HepG2 (cell line): ENCODE data around the gene OR8A1. TPM values are rescaled to one million over a fixed set of nuclear protein-coding genes. Genes with fewer than 3 reads are reported as not detected.

ENCODE experiments used
- ATAC-seq: fragments of 200-7000 bp; cut with Tn5 transposase; 3 replicates; pipeline ENCODE4 v1.9.1; 2020; ENCODE audit warnings: mild to moderate bottlenecking, moderate library complexity
- BruUV-seq: library from RNA; stranded (reverse); fragments of 400-500 nt; replicated peaks from 2 replicates; lab custom pipeline; 2021; lab: Mats Ljungman, UMichigan
- CTCF ChIA-PET: fragments of 300-600 bp; formaldehyde crosslinking; extraction: SDS; loops from one replicate; lab custom pipeline; 2021; ENCODE audit warnings: low total read pairs, inconsistent platforms, low intra/inter-chr PET ratio; lab: Yijun Ruan, JAX
- POLR2A ChIA-PET: fragments of 350-600 bp; sonication (Branson Sonifier 250); formaldehyde crosslinking; loops from one replicate; lab custom pipeline; 2020; ENCODE audit warnings: antibody characterized with exemption, inconsistent platforms; lab: Yijun Ruan, JAX
- DNase-seq: peaks from one replicate; pipeline ENCODE4 v3.0.0-alpha.2; 2015; ENCODE audit warnings: low spot score
- FAIRE-seq: peaks from 3 replicates; lab custom pipeline; 2011; peaks lifted over from hg19 to GRCh38; lab: Jason Lieb, UNC
- H2AFZ ChIP-seq: one replicate; pipeline ENCODE4 v1.6.1; 2011; ENCODE audit warnings: low read length, inconsistent platforms
- H3K27ac ChIP-seq: fragments of 300-600 bp; 3 replicates; pipeline ENCODE4 v1.8.0; 2011; ENCODE audit warnings: mixed run types, mild to moderate bottlenecking, mixed read lengths, low read length, inconsistent platforms; ENCODE audit not compliant: insufficient read depth; ENCODE audit errors: extremely low read length
- H3K27me3 ChIP-seq, 2 experiments: fragments of 200-600 bp in 1 of 2; 2 replicates in 1 of 2; 3 replicates in 1 of 2; pipeline versions ENCODE4 v1.6.0 to v1.8.0; 2011; ENCODE audit warnings: low read length in 2 of 2, mild to moderate bottlenecking in 2 of 2, moderate library complexity in 2 of 2, inconsistent platforms in 1 of 2; ENCODE audit not compliant: insufficient read depth in 2 of 2, control insufficient read depth in 1 of 2
- H3K36me3 ChIP-seq, 2 experiments: fragments of 200-600 bp in 1 of 2; replicated peaks in 1 of 2; 2 replicates in 1 of 2; 3 replicates in 1 of 2; pipeline versions ENCODE4 v1.5.1 to v1.8.0; 2011; ENCODE audit warnings: low read length in 2 of 2, inconsistent platforms in 1 of 2; ENCODE audit not compliant: insufficient read depth in 2 of 2, control insufficient read depth in 1 of 2
- H3K4me1 ChIP-seq: 2 replicates; pipeline ENCODE4 v1.5.1; 2012; ENCODE audit warnings: low read length, inconsistent platforms; ENCODE audit not compliant: insufficient read depth
- H3K4me2 ChIP-seq: 2 replicates; pipeline ENCODE4 v1.6.0; 2011; ENCODE audit warnings: low read depth, low read length, inconsistent platforms
- H3K4me3 ChIP-seq, 3 experiments: fragments of 200-600 bp in 1 of 3; sonication (generic), shearing (Covaris generic) in 1 of 3; replicated peaks in 1 of 3; 2 replicates each; pipeline ENCODE4 v1.5.1; 2011 to 2016; ENCODE audit warnings: low read length in 3 of 3, inconsistent platforms in 2 of 3, low read depth in 2 of 3, mild to moderate bottlenecking in 2 of 3, control low read depth in 1 of 3, mixed read lengths in 1 of 3; ENCODE audit not compliant: insufficient read depth in 1 of 3
- H3K79me2 ChIP-seq: one replicate; pipeline ENCODE4 v1.6.1; 2011; ENCODE audit warnings: low read length, inconsistent platforms; ENCODE audit not compliant: insufficient read depth
- H3K9ac ChIP-seq: 2 replicates; pipeline ENCODE4 v1.6.0; 2011; ENCODE audit warnings: mild to moderate bottlenecking, low read depth, low read length, inconsistent platforms; ENCODE audit not compliant: insufficient read depth
- H3K9me3 ChIP-seq: 2 replicates; pipeline ENCODE4 v1.5.1; 2012; ENCODE audit warnings: mild to moderate bottlenecking, low read length
- H4K20me1 ChIP-seq: 2 replicates; pipeline ENCODE4 v1.6.0; 2011; ENCODE audit warnings: inconsistent platforms, mild to moderate bottlenecking, low read length, moderate library complexity; ENCODE audit not compliant: insufficient read depth
- AKAP8 ChIP-seq: sonication (generic); formaldehyde crosslinking; IDR thresholded peaks from 2 replicates; pipeline ENCODE4 v1.5.1; 2020; ENCODE audit warnings: mild to moderate bottlenecking, missing genetic modification reagents
- KAT8 ChIP-seq: IDR thresholded peaks from 2 replicates; pipeline ENCODE4 v1.6.1; 2016; ENCODE audit warnings: missing genetic modification reagents, missing compliant biosample characterization
- KLF15 ChIP-seq: sonication (generic); formaldehyde crosslinking; IDR thresholded peaks from 2 replicates; pipeline ENCODE4 v1.8.1; 2023; ENCODE audit warnings: borderline replicate concordance, mild to moderate bottlenecking, inconsistent platforms, missing genetic modification reagents, mixed read lengths
- PTBP1 ChIP-seq: fragments of 200-400 bp; formaldehyde crosslinking; IDR thresholded peaks from 2 replicates; pipeline ENCODE4 v1.6.1; 2018; ENCODE audit warnings: low read length, low read depth; ENCODE audit not compliant: poor library complexity, severe bottlenecking
- SIN3A ChIP-seq: IDR thresholded peaks from 2 replicates; pipeline ENCODE4 v1.6.1; 2011; ENCODE audit warnings: low read depth, mild to moderate bottlenecking, control low read depth, low read length, borderline replicate concordance
- SOX13 ChIP-seq, 3 experiments: fragments of 450-650 bp in 1 of 3; sonication (generic) in 1 of 3; formaldehyde crosslinking in 1 of 3; IDR thresholded peaks in 2 of 3; conservative IDR thresholded peaks in 1 of 3; 2 replicates each; pipeline versions ENCODE4 v1.5.0 to v1.6.1; 2016 to 2020; ENCODE audit warnings: antibody characterized with exemption in 1 of 3, mild to moderate bottlenecking in 1 of 3, missing compliant biosample characterization in 1 of 3, missing genetic modification reagents in 1 of 3, moderate library complexity in 1 of 3
- WIZ ChIP-seq: sonication (generic); formaldehyde crosslinking; IDR thresholded peaks from 2 replicates; pipeline ENCODE4 v1.5.1; 2020; ENCODE audit warnings: mild to moderate bottlenecking, missing genetic modification reagents
- ZMYM3 ChIP-seq: sonication (generic); formaldehyde crosslinking; IDR thresholded peaks from 2 replicates; pipeline ENCODE4 v1.5.1; 2020; ENCODE audit warnings: mild to moderate bottlenecking, missing genetic modification reagents
- ZNF354B ChIP-seq: sonication (generic); formaldehyde crosslinking; IDR thresholded peaks from 2 replicates; pipeline ENCODE4 v1.8.0; 2022; ENCODE audit warnings: mild to moderate bottlenecking, missing genetic modification reagents
- ZNF530 ChIP-seq: sonication (generic); formaldehyde crosslinking; IDR thresholded peaks from 2 replicates; pipeline ENCODE4 v1.5.0; 2020; ENCODE audit warnings: low read depth, mild to moderate bottlenecking, missing genetic modification reagents
- ZNF619 ChIP-seq: sonication (generic); formaldehyde crosslinking; IDR thresholded peaks from 2 replicates; pipeline ENCODE4 v1.4.0; 2020; ENCODE audit warnings: mild to moderate bottlenecking, missing genetic modification reagents
- ZNF670 ChIP-seq: sonication (generic); formaldehyde crosslinking; IDR thresholded peaks from 2 replicates; pipeline ENCODE4 v1.8.0; 2022; ENCODE audit warnings: mild to moderate bottlenecking, missing genetic modification reagents, borderline replicate concordance
- WGBS: methylation state at CpG from one replicate; pipeline ENCODE4 v1.1.6; 2017; ENCODE audit warnings: low lambda C conversion rate; 5-methylcytosine and 5-hydroxymethylcytosine counted together
- in situ Hi-C: cut with HindIII; loops from 2 replicates; pipeline ENCODE4 v1.10.0; 2017; ENCODE audit warnings: low pct_unique_long_range_greater_than_20kb; ENCODE audit not compliant: extremely low pct_ligation_motif_present
- intact Hi-C: fragments of 100-400 bp; cut with micrococcal nuclease; formaldehyde crosslinking; loops from one replicate; pipeline ENCODE4 v1.10.0; 2022; ENCODE audit not compliant: unreplicated experiment
- polyA plus RNA-seq, 8 experiments: library from polyadenylated mRNA; depleted of rRNA in 3 of 8; stranded (reverse) in 7 of 8; unstranded in 1 of 8; fragments of >200 nt; fragmentation: Illumina TruSeq in 4 of 8; extraction: Trizol in 4 of 8; gene quantifications; 2 replicates each; pipeline versions ENCODE4 v1.2.1 to v1.2.3, GENCODE V29; 2011 to 2016; ENCODE audit warnings: low read depth in 4 of 8, missing spikeins in 1 of 8, mixed read lengths in 1 of 8; ENCODE audit not compliant: insufficient read depth in 1 of 8
- total RNA-seq, 5 experiments: library from RNA; depleted of rRNA; stranded (reverse); fragments of >200 nt; fragmentation: Illumina TruSeq; extraction: Trizol; gene quantifications; 2 replicates each; pipeline ENCODE4 v1.2.3, GENCODE V29; 2016; ENCODE audit warnings: low read depth in 1 of 5
- TF ChIP-seq, protein P1 (sequence below): sonication (generic); formaldehyde crosslinking; IDR thresholded peaks from one replicate; pipeline ENCODE4 v1.5.1; 2020; ENCODE audit warnings: mild to moderate bottlenecking, missing genetic modification reagents; ENCODE audit errors: not compliant biosample characterization
- TF ChIP-seq, protein P2 (sequence below): sonication (generic); formaldehyde crosslinking; IDR thresholded peaks from 2 replicates; pipeline ENCODE4 v1.9.0; 2022; ENCODE audit warnings: low read depth, missing genetic modification reagents

OR8A1 gene
- total and polyA plus RNA-seq, 2 of the 13 experiments (the other 11 are each of a cell fraction or from before 2014, with no cell fraction given): not detected

DNA sequence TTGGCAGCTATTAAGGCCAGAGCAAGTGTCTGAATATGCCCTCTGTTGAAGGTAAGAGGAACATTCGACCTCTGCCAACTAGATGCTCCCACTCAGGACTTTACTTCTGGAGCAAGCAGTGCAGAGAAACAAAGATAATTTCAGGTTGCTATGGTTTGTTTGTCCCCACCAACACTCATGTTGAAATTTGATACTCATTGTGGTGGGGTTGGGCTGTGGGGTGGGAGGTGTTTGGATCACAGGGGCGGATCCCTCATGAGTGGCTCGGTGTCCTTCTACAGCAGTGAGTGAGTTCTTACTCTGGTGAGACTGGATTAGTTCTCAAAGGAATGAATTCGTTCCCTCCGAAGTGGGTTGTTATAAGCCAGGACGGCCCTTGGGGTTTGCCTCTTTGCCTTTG lies 12.0 kb downstream of the OR8A1 start:
- ChIA-PET POLR2A (no interaction called here), CTCF (no interaction called here)
- Histone ChIP-seq H3K9ac (no peak overlapping the region), H3K27ac (no peak overlapping the region), H4K20me1 (no peaks in the 10 kb centered on the region), H2AFZ (no peak overlapping the region), H3K4me2 (no peak overlapping the region), H3K79me2 (no peaks in the 10 kb centered on the region), H3K9me3 (no peaks in the 10 kb centered on the region), H3K4me1 (no peaks in the 10 kb centered on the region), H3K36me3 (no peaks in the 10 kb centered on the region), H3K27me3 (peaks cover 0 to 11% of the 10 kb centered on the region in 2 experiments; a peak in 2 of 5 replicates), H3K4me3 (no peak overlapping the region)
- no peak for ATAC-seq
- BruUV-seq: no TSS peak
- intact Hi-C loops: no loop called here
- in situ Hi-C loops: no loop called here
- no peak for FAIRE-seq
- 7% methylated on average over 6 of the region's 6 CpGs for WGBS
- no peak for DNase-seq
- no peak for TF ChIP-seq ZNF670 (CRISPR knock-in tag)
- no peak for TF ChIP-seq AKAP8 (CRISPR knock-in tag)
- no peak for TF ChIP-seq PTBP1
- no peak for TF ChIP-seq ZMYM3 (CRISPR knock-in tag)
- TF ChIP-seq KLF15 (CRISPR knock-in tag): no peak
- no peak for TF ChIP-seq ZNF354B
- TF ChIP-seq, protein P1, sequence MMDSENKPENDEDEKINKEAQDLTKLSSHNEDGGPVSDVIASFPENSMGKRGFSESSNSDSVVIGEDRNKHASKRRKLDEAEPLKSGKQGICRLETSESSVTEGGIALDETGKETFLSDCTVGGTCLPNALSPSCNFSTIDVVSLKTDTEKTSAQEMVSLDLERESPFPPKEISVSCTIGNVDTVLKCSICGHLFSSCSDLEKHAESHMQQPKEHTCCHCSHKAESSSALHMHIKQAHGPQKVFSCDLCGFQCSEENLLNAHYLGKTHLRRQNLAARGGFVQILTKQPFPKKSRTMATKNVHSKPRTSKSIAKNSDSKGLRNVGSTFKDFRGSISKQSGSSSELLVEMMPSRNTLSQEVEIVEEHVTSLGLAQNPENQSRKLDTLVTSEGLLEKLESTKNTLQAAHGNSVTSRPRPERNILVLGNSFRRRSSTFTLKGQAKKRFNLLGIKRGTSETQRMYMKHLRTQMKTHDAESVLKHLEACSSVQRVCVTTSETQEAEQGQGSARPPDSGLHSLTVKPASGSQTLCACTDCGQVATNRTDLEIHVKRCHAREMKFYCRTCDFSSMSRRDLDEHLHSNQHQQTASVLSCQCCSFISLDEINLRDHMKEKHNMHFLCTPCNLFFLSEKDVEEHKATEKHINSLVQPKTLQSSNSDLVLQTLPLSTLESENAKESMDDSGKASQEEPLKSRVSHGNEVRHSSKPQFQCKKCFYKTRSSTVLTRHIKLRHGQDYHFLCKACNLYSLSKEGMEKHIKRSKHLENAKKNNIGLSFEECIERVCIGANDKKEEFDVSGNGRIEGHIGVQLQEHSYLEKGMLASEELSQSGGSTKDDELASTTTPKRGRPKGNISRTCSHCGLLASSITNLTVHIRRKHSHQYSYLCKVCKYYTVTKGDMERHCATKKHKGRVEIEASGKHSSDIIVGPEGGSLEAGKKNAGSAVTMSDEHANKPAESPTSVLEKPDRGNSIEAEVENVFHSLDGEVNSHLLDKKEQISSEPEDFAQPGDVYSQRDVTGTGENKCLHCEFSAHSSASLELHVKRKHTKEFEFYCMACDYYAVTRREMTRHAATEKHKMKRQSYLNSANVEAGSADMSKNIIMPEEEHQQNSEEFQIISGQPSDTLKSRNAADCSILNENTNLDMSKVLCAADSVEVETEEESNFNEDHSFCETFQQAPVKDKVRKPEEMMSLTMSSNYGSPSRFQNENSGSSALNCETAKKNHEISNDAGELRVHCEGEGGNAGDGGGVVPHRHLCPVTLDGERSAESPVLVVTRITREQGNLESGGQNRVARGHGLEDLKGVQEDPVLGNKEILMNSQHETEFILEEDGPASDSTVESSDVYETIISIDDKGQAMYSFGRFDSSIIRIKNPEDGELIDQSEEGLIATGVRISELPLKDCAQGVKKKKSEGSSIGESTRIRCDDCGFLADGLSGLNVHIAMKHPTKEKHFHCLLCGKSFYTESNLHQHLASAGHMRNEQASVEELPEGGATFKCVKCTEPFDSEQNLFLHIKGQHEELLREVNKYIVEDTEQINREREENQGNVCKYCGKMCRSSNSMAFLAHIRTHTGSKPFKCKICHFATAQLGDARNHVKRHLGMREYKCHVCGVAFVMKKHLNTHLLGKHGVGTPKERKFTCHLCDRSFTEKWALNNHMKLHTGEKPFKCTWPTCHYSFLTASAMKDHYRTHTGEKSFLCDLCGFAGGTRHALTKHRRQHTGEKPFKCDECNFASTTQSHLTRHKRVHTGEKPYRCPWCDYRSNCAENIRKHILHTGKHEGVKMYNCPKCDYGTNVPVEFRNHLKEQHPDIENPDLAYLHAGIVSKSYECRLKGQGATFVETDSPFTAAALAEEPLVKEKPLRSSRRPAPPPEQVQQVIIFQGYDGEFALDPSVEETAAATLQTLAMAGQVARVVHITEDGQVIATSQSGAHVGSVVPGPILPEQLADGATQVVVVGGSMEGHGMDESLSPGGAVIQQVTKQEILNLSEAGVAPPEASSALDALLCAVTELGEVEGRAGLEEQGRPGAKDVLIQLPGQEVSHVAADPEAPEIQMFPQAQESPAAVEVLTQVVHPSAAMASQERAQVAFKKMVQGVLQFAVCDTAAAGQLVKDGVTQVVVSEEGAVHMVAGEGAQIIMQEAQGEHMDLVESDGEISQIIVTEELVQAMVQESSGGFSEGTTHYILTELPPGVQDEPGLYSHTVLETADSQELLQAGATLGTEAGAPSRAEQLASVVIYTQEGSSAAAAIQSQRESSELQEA (CRISPR knock-in tag): no peak
- TF ChIP-seq SIN3A: no peak
- TF ChIP-seq, protein P2, sequence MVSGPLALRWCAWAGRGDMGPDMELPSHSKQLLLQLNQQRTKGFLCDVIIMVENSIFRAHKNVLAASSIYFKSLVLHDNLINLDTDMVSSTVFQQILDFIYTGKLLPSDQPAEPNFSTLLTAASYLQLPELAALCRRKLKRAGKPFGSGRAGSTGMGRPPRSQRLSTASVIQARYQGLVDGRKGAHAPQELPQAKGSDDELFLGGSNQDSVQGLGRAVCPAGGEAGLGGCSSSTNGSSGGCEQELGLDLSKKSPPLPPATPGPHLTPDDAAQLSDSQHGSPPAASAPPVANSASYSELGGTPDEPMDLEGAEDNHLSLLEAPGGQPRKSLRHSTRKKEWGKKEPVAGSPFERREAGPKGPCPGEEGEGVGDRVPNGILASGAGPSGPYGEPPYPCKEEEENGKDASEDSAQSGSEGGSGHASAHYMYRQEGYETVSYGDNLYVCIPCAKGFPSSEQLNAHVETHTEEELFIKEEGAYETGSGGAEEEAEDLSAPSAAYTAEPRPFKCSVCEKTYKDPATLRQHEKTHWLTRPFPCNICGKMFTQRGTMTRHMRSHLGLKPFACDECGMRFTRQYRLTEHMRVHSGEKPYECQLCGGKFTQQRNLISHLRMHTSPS (CRISPR knock-in tag): no peak
- TF ChIP-seq KAT8 (CRISPR knock-in tag): no peak
- no peak for TF ChIP-seq ZNF619 (CRISPR knock-in tag)
- no peak for TF ChIP-seq WIZ (CRISPR knock-in tag)
- no peak for TF ChIP-seq ZNF530
- TF ChIP-seq SOX13 (IDR thresholded peaks at IDR 0.05): no peak
- no peak for TF ChIP-seq SOX13 (CRISPR knock-in tag; conservative IDR thresholded peaks at IDR 0.05 in 1 of 2, IDR thresholded peaks at IDR 0.05 in 1 of 2)
